ENCODE data around the gene MRGPRG.

DNA sequence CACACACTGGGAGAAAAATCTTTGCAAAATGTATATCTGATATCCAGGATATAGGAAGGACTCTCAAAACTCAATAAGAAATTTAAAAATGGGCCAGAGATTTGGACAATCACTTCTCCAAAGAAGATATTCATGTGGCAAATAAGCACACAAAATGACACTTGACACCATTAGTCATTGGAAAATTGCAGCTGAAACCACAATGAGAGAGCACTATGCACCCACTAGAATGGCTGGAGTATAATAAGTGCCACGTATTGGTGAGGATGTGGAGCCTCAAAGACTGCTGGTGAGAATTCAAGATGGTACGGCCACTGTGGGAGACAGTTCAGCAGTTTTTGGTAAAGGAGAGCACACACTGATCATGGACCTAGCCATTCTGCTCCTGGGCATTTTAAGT lies 40.7 kb downstream of the MRGPRG start:
- TF ChIP-seq CTCF (conservative IDR thresholded peaks at IDR 0.05; ENCODE audit: low read length) = no peak
- TF ChIP-seq EZH2phosphoT487 (IDR thresholded peaks at IDR 0.05; ENCODE audit: borderline replicate concordance, low read depth, low read length) = no peak
